ENCODE data around the gene TAF1.
"Not testable (repeated sequence)": the region's sequence is repeated elsewhere in the genome, so short reads cannot be mapped to it uniquely, and the experiment has no call there.

Gene TAF1

GRCh38 chrX:71502080-71502479, 135.9 kb downstream of the TAF1 start:
- not testable (repeated sequence) for DNase-seq (ENCODE audit: low read depth)

DNA sequence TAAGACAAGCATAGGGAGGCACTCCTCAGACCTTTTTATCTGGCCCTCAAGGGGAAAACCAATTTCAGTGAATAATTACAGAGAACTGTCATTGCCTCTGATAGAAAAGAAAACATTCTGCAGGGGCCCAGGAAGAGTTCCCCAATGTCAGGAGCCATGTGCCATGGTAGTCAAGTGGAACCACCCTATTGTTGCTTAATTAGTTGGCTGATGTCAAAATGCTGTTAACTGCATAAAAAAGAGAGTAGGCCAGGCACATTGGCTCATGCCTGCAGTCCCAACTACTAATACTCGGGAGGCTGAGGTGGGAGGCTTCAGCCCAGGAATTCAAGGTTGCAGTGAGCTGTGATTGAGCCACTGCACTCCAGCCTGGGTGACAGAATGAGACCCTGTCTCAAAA, 138.2 kb downstream of the TAF1 start:
- no peak for DNase-seq (ENCODE audit: low read depth)

GRCh38 chrX:71509289-71509688, 143.1 kb downstream of the TAF1 start:
- no peak for DNase-seq (ENCODE audit: low read depth)

DNA sequence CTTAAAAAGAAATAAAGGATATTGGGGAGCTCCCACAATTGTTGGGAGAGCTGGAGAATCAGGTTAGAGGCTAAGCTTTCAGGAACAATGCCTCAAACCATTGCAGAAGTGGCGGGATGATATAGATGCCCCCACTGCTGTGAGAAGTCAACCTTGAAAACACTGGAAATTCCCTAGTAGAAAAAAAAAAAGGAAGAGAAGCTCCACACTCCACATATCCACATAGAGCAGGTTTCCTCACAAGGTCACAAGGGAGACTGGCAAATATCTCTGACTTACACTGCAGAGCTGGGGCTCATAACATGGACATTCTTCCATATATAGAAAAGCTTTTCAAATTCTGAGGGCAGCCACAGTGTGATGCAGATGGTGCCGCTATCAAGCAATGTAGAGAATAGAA, 144.0 kb downstream of the TAF1 start:
- DNase-seq (ENCODE audit: low read depth): no peak

- DNase-seq (ENCODE audit: low read depth): not testable (repeated sequence)
Measured at GRCh38 chrX:71513731-71514130, 147.6 kb downstream of the TAF1 start.

GRCh38 chrX:71514367-71515037, 148.3 kb downstream of the TAF1 start:
- no peak for DNase-seq (ENCODE audit: low read depth)

DNA sequence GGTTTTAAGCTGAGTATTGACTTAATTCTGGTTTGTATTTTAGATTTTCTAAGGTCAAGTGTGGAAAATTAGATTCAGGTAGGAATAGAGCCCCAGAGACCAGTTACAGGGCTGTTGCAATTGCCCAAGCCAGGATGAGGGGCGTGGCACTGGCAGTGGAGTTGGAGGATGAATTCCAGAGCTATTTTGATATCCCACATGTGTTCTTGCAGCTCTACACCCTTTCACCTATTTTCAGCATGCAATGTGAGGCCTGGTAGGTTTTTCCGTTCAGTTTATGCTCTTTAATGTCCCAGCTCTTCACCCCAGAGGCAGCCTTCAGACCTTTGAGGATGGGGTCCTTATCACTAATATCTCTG, 148.9 kb downstream of the TAF1 start:
- DNase-seq (ENCODE audit: low read depth): no peak
